HG02885 (cell line): Measurements from ENCODE around the gene CRCP.
"Not testable (repeated sequence)": the region's sequence is repeated elsewhere in the genome, so short reads cannot be mapped to it uniquely, and the experiment has no call there.

Experiments
- ATAC-seq: cut with Tn5 transposase; IDR thresholded peaks from one replicate; pipeline ENCODE4 v1.9.1; 2021; ENCODE audit warnings: mild to moderate bottlenecking; ENCODE audit not compliant: unreplicated experiment, poor library complexity

The CRCP gene

DNA sequence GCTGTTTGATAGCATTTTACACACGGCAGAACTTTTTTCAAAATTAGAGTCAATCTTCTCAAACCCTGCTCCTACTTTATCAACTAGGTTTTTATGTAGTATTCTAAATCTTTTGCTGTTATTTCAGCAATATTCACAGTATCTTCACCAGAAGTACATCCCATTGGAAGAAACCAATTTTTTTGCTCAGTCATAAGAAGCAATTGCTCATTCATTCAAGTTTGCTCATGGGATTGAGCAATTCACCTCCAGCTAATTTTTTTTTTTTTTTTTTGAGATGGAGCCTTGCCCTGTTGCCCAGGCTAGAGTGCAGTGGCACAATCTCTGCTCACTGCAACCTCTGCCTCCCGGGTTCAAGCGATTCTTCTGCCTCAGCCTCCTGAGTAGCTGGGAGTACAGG, 10.7 kb upstream of the CRCP start:
- not testable (repeated sequence) for ATAC-seq

GRCh38 chr7:66105263-66105748, 9.3 kb upstream of the CRCP start:
- no peak for ATAC-seq

DNA sequence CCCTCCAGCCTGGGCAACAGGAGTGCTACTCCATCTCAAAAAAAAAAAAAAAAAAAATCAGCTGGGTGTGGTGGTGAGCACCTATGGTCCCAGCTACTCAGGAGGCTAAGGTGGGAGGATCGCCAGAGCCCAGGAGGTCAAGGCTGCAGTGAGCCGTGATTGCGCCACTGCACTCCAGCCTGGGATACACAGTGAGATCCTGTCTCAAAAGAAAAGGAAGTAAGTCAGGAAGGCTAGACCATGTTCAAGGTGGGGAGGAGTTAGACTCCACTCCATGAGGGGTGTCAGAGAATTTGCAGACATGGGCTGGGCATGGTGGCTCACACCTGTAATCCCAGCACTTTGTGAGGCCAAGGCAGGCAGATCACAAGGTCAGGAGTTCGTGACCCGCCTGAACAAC, 6.2 kb upstream of the CRCP start:
- not testable (repeated sequence) for ATAC-seq

DNA sequence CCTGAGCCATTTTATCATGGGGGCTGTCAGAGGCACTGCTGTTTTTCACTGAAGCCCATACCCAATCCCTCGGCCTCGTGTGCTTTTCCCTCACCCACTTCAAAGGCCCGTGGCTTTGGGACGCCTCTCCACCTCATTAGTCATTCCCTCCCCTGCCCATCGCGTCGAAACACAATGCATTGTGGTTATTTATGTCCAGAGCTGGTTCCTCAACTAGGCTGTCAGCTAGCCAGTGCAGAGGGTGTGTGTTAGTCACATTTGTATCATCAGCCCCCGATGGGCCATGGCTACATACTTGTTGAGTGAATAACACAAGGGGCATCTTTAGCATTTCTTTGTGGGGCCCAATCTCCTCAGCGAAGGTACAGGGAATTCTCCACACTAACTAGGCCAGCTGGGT, 3.8 kb upstream of the CRCP start:
- no peak for ATAC-seq

DNA sequence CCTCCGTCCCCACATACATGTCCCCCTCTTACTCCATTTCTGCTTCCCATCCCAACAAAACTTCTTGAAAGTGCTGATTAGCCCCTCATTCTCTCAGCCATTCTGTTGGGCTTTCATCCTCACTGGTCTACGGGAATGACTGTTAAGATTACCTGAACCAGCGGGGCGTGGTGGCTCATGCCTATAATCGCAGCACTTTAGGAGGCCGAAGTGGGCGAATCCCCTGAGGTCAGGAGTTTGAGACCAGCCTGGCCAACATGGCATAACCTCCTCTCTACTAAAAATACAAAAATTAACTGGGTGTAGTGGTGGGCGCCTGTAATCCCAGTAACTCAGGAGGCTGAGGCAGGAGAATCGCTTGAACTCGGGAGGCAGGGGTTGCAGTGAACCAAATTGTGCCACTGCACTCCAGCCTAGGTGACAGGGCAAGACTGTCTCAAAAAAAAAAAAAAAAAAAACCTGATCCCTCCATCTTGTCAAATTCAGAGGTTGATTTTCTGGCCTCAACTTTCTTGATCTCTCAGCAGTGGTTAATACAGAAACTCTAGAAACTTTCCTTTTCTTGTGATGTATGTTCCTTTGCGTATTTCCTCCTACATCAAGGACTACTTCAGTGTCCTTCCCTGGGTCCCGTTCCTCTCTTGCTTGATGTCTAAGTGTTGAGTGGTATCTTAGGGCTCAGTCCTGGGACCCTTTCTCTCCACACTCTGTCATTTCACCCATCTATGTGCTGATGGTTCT, 2.2 kb downstream of the CRCP start:
- ATAC-seq: not testable (repeated sequence)

GRCh38 chr7:66118603-66119002, 4.0 kb downstream of the CRCP start:
- ATAC-seq: no peak

DNA sequence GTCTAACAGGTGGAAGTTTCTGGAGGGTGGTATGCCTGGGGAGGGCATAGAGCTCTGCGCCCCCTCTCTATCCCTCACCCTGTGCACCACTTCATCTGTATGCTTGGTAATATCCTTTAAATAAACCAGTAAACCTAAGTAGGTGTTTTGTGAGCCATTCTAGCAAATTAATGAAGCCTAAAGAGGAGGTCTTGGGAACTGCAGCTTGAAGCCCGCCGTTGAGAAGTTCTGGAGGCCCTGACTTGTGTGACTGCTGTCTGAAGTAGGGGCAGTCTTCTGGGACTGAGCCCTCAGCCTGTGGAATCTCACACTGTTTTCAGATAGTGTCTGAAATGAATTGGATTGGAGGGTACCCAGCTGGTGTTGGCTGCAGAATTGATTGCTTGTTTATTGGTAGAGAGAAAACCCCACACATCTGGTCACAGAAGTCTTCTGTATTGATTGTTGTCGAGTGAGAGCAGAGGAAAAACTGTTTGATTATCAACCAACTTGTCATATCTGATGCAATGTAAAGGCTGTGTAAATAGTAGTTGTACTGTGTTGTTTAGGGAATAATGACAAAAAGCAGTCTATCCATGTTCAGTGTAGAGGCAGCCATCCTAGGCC, 4.7 kb downstream of the CRCP start:
- no peak for ATAC-seq

DNA sequence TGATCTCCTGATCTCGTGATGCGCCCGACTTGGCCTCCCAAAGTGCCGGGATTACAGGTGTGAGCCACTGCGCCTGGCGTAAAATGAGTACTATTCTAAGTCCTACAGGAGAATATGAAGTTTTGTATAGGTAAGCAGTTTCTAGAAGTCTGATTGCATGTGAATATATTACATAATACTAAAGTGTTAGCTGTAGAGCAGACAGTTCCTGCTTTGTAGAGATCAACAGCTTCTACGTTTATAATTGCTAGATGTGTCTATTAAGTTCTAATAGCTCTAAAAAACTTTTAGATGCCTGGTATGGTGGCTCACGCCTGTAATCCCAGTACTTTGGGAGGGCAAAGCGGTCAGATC, 8.5 kb downstream of the CRCP start:
- ATAC-seq: no peak

DNA sequence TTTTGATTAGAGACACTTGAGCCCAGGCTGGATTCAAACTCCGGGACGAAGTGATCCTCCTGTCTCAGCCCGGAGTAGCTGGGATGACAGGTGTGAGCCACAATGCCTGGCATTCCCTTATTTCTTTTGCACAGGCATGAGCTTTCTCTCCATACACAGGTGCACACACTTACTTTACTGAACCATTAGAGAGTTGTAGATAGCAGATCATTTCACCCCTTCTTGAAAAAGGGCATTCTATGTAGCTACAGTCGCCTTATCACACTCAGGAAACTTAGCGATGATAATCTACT, 9.9 kb downstream of the CRCP start:
- ATAC-seq: not testable (repeated sequence)

DNA sequence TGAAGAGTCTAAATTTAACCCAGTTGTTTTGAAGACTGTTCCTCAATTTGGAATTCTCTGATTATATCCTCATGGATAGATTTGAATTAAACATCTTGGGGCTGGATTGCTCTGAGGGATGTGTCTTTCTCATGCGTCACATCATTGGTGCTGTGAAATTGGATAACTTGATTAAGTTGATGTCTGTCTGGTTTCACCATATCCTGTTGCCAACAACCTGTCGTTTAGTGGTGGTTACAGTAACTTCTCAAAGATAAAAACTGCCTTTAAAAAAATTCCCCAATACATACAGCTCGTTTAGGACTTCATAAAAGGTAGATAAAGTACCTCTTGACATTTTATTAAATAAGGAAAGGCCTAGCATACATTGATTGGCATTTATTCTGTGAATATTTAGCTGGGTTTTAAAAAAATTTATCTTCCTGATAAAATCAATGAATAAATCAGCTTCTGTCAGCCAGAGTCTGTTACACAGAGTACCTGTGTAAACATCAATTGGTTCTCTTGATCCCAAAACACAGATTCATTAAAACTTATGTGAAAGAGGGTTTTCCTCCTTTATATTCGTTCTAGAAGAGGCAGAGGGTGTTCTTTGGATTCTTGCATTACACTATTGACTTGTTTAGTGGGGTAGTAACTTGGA, 10.5 kb downstream of the CRCP start:
- ATAC-seq: no peak

DNA sequence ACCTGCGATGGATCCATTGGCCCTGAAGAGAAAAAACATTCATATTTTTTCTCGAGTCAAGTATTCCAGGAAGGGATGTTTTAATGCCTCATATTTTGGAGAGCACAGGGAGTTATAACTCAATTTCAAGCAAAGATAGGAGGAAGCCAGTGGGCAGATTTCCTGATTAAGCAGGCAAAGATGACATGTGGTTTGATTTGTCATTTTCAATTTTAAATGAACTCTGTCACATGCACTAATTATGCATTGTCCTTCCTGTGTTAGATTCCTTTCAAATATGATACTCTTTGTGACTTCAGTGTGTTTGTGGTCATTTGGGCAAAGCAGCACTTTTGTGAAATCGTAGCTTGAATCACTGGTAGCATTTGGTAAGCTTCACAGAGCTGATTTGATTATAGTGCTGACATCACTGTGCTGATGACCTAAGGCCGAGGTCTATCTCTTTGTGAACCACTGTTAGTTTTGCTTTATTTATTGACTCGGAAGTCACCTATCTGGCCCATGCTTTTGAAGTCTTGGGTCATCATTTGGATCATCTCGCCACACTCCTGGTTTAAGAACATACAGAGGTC, 11.2 kb downstream of the CRCP start:
- ATAC-seq: not testable (repeated sequence)

DNA sequence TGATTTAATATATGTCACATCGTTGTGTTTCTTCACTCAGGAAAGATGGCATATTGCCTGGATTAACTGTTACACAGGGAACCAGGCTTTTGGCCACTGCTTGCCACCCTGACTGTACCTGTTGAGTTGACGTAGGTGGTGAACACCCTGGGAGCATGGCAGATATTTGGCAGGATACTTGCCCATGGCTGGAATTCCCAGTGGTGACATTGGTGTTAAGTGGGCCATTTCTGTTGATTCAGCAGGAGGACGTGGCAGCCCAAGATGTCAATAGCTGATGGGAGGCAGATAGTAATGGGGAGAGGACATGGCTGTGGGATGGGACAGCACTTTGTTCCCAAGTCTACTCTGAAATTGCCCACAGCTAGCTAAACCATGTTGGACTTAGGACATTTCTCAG, 12.5 kb downstream of the CRCP start:
- not testable (repeated sequence) for ATAC-seq

DNA sequence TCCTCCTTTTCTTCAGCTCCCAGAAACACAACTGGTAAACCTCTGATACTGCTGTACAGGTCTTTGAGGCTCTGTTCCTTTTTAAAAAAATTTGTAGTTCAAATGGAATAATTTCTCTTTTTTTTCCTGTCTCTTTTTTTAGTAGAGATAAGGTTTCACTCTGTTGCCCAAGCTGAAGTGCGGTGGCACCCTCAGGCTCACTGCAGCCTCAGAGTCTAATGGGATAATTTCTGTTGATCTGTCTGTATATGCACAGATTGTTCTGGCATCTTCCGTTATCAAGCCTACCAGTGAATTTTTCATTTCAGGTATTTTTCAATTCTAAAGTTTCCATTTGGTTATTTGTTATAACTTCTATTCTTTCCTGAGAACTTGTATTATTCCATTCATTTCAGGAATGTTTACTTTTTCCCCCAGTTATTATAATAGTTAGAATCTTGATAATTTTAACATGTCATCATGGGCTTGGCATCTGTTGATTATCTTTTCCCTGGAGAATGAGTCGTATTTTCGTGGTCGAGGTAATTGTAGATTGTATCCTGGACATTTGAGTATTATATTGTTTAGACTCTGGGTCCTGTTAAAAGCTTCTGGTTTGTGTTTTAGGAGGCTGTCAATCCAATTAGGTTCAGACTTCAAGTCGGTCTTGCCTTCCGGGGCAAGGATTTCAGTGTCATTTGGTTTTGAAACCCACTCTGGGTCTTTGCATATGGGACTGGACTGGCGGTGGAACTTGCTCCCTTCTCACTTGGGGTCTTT, 24.5 kb downstream of the CRCP start:
- no peak for ATAC-seq

- no peak for ATAC-seq
Observed at GRCh38 chr7:66140924-66141323, 26.3 kb downstream of the CRCP start.

GRCh38 chr7:66142334-66142733, 27.7 kb downstream of the CRCP start:
- ATAC-seq: no peak

GRCh38 chr7:66142996-66143395, 28.3 kb downstream of the CRCP start:
- ATAC-seq: no peak

DNA sequence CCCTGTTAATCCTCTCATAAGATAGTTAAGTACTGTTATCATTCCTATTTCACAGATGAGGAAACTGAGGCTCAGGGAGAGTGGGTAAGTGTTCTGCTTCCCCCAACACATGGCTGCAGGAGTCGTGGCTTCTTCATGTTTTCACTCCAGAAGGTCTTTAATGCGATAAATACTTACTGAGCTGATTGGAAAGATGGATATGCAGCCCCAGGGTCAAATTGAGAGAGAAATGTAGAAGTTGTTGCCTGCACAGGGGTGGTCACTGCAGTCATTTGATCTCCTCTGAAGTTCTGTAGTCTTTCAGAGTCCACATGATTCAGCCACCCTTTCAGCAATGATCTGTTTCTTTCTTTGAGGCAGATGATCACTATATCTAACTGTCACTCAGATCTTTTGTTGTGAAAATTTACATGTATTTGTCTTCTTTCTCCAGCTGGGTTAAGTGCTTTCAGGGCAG, 29.3 kb downstream of the CRCP start:
- no peak for ATAC-seq

DNA sequence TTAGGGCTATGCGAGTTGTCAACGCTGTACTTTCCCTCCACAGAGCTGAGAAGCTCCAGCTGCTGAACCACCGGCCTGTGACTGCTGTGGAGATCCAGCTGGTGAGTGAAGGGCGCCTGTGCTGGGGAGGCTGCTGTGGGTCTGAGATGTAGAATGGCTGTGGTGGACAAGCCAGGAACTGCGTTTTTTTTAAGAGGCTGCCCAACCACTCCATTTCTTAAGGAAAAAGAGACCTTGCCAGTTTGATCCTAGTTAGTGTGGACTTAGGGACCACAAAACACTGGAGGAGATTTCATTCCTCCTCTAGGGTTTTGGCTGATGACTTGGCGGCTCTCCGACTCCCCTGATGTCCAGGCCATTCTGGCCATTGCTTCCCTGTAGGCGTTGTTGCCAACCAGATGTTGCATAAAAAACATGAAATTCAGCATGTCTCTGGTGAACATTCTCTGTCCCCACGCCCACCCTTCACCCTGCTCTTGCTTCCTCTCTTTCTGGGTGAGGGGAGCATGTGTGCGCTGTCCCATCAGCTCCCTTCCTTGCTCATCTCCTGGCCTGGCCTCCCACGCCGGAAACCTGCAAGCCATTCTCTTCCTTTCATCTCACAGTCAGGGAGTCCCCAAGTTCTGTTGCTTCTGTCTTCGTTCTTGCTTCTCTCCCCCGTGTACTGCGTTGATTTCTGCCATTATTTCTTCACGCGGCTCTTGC, 30.9 kb downstream of the CRCP start:
- no peak for ATAC-seq

DNA sequence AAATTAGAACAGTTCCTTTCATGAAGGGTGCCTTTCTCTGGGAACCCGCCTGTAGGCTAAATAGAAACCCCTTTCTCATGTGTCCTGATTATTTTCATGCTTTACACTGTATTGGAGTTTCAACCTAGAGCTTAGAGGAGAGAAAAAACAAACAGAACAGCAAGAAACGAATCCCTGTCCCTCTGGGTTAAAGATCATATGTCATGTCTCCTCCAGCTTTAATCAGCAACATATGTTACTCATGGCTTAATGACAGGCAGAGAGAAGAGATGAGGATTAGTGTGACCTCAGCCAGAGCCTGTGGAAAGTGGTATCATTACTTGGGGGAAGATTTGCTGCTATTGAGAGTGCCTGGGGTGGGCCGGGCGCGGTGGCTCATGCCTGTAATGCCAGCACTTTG, 32.1 kb downstream of the CRCP start:
- ATAC-seq: no peak

DNA sequence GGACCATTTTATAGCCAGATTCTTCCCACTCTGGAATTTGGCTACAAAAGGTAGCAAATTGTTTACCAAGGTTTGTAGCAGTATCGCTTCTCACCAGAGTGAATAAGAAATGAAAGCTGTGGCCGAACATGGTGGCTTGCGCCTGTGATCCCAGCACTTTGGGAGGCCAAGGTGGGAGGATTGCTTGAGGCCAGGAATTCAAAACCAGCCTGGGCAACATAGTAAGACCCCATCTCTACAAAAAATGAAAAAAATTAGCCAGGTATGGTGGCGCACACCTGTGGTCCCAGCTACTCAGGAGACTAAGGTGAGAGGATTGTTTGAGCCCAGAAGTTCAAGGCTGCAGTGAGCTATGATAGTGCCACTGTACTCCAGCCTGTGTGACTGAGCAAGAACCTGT, 33.0 kb downstream of the CRCP start:
- not testable (repeated sequence) for ATAC-seq
